Spleen (tissue), 7 donors: ENCODE results near the gene PALLD.
"Not testable (repeated sequence)": the region's sequence is repeated elsewhere in the genome, so short reads cannot be mapped to it uniquely, and the experiment has no call there.

Experiments used
- POLR2A ChIP-seq, 3 donors: fragments of 450-650 bp; IDR thresholded peaks; one replicate each; pipeline ENCODE4 v1.5.1; 2017; ENCODE audit warnings: antibody characterized with exemption in 3 of 3, mild to moderate bottlenecking in 1 of 3
- POLR2AphosphoS5 ChIP-seq, 3 donors: sonication (generic); formaldehyde crosslinking; IDR thresholded peaks; one replicate each; pipeline ENCODE4 v1.5.1; 2017; ENCODE audit warnings: antibody characterized with exemption in 3 of 3
- TF ChIP-seq, protein P1 (sequence below), 11 experiments: fragments of 200-600 bp in 7 of 11; fragments of 450-650 bp in 4 of 11; sonication (generic) in 4 of 11; IDR thresholded peaks in 8 of 11; conservative IDR thresholded peaks in 3 of 11; 1 replicate in 7 of 11; 2 replicates in 4 of 11; pipeline versions ENCODE4 v1.4.0 to v1.8.0; 2016 to 2021; ENCODE audit warnings: antibody characterized with exemption in 11 of 11, inconsistent platforms in 4 of 11, mild to moderate bottlenecking in 1 of 11
- donor health status: DM: no; HTN: no; CAD: no; lungs with moderate emphysema.
- donor health status: DM: no; HTN: no; CAD: no.
- donor health status: DM: no; HTN: no; CAD: no.

DNA sequence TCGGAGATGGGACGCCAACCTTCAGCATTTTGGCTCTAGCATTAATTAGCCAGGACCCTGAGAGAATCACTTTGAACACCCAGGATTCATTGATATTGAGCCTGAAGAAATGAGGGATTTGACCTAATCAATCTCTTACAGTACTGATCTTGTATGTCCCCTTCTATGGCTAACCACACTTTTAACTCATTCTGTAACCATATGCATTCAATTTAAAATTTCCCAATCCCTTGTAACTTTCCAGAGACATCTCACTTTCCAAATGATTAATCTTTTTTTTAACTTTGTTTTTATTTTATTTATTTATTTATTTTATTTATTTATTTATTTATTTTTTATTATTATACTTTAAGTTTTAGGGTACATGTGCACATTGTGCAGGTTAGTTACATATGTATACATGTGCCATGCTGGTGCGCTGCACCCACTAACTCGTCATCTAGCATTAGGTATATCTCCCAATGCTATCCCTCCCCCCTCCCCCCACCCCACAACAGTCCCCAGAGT, 205.8 kb downstream of the PALLD start:
- TF ChIP-seq, protein P1, sequence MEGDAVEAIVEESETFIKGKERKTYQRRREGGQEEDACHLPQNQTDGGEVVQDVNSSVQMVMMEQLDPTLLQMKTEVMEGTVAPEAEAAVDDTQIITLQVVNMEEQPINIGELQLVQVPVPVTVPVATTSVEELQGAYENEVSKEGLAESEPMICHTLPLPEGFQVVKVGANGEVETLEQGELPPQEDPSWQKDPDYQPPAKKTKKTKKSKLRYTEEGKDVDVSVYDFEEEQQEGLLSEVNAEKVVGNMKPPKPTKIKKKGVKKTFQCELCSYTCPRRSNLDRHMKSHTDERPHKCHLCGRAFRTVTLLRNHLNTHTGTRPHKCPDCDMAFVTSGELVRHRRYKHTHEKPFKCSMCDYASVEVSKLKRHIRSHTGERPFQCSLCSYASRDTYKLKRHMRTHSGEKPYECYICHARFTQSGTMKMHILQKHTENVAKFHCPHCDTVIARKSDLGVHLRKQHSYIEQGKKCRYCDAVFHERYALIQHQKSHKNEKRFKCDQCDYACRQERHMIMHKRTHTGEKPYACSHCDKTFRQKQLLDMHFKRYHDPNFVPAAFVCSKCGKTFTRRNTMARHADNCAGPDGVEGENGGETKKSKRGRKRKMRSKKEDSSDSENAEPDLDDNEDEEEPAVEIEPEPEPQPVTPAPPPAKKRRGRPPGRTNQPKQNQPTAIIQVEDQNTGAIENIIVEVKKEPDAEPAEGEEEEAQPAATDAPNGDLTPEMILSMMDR (IDR thresholded peaks at IDR 0.05 in 8 of 11, conservative IDR thresholded peaks at IDR 0.05 in 3 of 11): not testable (repeated sequence)
- TF ChIP-seq POLR2A, POLR2AphosphoS5 (IDR thresholded peaks at IDR 0.05): not testable (repeated sequence)
